GM18502 (cell line): Measurements from ENCODE around the gene CKLF.
"Not testable (repeated sequence)": the region's sequence is repeated elsewhere in the genome, so short reads cannot be mapped to it uniquely, and the experiment has no call there.

Source experiments
- ATAC-seq: cut with Tn5 transposase; IDR thresholded peaks from one replicate; pipeline ENCODE4 v1.9.1; 2021; ENCODE audit warnings: mild to moderate bottlenecking; ENCODE audit not compliant: unreplicated experiment, poor library complexity

Gene CKLF, protein sequence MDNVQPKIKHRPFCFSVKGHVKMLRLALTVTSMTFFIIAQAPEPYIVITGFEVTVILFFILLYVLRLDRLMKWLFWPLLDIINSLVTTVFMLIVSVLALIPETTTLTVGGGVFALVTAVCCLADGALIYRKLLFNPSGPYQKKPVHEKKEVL

DNA sequence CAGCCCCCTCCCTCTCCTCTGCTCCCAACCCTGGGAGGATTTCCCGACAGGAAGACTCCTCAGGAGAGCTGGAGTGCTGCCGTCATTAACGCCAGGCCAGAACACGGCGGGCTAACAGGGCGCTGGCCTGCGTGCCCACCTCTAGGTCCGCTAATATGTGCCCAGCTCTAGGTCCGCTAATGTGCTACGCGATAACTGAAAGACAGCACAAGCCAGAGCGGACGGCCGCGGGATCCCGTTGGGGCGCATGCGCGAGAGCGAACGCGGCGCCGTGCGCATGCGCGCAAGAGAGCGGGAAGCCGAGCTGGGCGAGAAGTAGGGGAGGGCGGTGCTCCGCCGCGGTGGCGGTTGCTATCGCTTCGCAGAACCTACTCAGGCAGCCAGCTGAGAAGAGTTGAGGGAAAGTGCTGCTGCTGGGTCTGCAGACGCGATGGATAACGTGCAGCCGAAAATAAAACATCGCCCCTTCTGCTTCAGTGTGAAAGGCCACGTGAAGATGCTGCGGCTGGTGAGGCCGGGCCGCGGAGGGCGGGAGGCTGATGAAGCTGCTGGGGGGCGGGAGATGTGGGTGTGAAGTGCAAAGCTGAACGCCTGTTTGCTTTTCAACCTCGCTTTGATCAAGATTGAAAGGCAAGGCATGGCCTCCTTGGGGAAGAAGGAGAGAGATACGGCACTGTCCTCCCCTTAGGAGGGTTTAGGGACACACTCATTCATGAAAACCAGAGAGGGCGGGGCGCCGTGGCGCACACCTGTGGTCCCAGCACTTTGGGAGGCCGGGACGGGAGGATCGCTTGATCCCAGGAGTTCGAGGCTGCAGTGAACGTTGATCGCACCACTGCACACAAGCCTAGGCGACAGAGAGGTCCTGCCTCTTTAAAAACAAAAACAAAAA is at the start of gene CKLF:
Gene CKLF (plus strand): TSS at position 291 of the 892 bp plus-strand sequence. CDS start 140 bp downstream, at position 431.
- ATAC-seq, result peak; percentile 79

DNA sequence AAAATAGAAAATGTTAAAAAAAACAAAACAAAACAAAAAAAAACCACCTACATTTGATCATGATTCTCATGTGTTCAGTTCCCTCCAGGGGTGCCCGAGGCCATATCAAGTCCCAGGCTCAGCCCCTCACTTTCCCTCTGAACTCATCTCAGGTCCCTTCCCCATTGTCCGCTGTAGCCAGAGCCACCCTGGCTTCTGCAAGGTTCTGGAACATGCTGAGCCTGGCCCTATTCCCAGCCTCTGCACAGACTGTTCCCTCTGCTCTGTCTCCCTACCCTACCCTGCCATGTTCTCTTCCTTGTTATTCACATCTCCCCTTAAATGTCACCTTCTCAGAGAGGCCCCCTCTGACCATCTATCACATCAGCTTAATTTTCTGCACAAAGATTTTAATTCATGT is 49.3 kb upstream of the CKLF start:
- no peak for ATAC-seq

DNA sequence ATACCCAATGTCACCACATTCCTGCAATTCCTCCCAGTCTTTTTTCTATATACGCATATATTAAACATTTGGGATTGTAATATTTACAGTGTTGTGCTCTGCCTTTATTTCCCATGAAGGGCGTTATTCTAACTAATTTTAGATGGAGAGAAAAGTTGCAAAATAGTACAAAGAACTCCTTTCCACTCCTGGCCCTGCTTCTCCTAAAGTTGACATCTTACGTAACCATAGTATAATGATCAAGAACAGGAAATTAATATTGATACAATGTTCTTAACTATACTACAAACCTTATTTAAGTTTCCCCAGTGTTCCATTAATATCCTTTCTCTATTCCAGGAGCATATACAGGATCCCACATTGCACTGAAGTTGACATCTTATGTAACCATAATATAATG is 48.8 kb upstream of the CKLF start:
- no peak for ATAC-seq

DNA sequence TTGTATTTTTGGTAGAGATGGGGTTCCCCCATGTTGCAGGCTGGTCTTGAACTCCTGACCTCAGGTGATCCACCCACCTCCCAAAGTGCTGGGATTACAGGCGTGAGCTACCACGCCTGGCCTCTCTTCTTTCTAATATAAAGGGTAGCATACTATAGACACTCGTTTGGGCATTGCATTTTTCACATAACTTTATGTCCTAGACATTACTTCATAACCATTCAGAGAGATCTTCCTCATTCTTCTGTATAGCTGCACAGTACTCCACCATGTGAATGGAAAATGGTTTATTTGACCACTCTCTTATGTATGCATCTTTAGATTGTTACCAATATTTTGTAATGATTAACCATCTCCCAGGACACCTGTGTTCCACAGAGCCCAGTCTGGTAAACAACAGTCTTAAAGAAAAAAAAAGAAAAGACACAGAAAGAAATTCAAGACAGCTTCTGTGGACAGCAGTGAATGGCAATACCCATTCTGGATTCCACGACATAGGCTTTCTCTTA is 44.6 kb upstream of the CKLF start:
- ATAC-seq, result no peak

DNA sequence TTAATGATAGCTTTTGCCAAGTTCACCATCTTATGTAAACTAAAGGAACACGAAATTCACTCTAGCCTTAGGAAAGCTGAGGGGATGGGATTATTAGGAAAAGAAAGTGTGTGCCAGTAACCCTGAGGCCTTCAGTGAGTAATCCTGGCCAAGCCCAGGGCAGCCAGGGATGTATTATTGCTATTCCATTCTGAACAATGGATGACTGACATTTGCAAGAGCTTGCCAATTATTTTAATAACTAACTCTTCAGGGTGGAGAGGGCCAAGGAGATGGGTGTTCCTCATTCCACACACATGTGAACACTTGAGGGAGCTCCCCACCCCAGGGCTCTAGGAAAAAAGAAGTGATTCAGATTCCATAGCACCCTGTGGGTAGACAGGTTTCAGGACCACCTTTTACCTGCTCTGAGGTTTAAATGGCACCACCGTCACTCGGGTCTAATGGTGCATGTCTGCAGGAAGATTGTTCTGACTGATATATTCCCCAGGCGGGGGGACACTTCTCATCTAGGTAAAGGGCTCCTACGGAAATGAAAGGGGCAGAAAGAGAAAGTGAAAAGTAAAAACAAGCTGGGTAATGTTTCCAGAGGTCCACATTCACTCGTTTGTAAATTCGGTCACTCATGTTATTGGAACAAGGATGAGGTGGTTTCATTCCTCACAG is 44.0 kb upstream of the CKLF start:
- ATAC-seq, result peak; percentile 71

DNA sequence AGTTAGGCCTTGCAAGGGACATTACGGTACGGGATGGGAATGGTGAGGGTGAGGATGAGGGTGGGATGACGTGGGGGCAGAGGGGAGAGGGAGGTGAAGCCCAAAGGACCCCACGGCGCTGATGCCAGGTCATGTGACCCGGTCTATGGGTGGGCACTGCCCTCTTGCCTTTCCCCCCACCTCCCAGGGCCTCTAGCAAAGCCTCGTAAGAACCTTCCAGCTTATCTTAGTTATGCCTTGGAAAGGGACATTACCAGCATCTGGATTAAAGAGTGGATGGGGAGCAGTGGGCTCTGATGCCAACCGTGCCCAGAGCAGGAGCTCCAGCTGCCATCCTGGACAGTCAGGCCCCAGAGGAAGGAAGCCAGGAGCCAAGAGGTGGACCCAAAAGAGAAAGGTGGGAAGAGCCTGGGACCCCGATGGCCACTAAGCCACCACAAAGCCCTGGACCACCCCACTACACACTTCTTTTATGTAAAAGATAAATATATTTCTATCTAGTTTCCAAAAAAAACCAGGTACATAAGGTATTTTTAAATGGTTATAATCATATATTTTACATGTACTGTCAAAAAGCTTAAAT is 43.4 kb upstream of the CKLF start:
- ATAC-seq, result no peak

DNA sequence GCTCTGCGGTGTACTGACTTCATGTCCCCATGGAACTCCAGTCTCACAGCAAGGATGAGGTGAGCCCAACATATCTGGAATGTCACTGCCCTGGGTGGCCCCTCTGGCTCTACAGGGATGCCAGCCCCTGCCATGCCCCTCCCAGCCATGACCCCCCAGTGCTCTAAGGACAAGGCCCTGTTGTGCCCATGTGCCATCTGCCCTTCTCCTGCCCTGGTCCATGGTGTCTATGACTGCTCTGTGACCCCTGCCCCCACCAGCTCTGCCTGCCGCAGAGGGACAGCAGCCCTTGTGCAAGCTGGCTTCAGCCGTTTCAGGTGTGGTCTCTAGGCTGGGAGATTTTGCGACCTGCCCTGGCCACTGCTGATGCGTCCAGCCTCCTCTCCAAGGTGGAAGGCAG is 42.8 kb upstream of the CKLF start:
- no peak for ATAC-seq

DNA sequence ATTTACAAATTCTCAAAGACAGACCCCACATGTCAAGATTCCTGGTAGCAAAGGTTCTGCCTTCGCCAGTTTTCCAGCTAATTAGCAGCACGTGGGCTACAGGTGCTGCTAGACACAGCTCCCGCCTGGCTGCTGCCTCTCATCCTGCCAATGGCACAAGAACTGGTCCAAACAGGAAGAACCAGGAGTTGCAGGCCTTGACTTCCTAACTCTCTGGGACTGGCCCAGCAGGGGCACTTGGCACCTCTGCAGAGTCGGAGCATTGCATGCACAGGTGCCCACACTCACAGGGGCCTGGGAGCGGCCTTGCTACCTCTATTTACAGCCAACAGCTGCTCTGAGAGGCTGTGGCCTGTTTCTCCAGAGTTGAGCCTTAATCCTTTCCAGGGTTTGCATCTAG is 42.1 kb upstream of the CKLF start:
- ATAC-seq, result no peak

DNA sequence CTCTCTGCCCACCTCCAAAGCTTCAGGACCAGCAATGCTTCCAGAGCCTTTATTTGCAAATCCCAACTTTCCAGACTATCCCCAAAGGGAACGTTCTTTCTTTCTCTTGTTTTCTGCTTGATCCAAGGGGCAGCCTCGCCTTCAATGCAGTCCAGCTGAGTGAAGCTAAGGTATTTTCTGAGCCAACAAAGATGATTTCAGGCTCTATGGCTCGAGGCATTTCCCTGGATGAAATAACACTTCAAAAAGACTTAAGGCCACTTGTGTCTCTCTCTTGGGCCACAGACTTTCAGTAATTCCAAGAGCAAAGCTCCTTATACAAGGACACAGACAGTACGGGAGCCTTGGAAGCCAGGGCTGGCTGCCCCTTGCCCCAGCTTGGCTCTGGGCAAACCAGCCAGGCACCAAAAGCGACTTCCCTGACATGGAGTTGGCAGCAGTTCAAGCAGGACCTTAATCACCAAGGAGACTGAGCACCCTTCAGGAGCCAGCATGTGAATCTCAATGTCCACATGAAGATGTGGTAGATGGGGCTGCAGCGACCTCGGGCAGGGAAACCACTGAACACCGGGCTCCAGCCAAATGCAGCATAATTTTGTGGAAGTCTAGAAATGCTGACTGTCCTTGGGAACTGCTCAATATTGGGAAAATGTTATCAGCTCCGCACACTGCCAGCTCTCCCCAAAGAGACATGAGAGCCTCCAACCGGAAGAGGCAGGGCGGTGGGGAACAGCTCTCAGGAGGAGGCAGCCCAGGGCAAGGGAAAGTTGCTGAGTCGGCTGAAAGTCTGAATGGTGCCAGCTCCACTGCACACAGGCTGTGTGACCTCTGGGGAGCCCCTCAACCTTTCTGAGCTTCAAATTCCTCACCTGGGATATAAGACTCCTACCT is 41.4 kb upstream of the CKLF start:
- no peak for ATAC-seq

DNA sequence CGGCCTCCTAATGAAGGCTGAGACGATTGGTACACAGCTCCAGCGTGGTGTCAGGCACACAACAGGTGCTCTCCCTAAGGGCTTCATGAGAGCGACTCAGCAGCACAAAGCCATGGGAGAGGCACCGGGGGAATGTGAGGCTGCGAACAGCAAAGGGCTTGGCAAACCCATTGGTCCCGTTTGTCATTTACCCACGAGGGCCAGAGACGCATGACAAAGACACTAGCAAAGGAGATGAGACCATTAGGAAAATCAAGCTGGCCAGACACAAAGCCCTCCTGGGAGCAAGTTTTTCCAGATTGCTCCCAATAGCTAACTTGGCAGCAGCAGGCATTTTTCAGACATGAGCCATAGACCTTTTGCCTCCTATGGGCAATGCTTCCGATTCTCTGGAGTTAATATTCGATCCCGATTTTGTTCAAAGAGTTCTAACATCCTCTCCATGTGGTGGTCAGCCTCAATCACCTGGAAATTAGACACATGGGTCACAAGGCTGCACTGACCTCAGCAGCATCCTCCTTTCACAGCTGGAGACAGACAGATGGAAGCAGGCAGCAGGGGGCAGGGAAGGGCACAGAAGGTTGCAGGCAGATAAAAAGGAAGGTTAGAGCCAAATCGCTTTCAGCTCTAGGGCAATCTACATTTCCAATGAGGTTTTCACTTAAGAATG is 40.6 kb upstream of the CKLF start:
- ATAC-seq, result no peak

DNA sequence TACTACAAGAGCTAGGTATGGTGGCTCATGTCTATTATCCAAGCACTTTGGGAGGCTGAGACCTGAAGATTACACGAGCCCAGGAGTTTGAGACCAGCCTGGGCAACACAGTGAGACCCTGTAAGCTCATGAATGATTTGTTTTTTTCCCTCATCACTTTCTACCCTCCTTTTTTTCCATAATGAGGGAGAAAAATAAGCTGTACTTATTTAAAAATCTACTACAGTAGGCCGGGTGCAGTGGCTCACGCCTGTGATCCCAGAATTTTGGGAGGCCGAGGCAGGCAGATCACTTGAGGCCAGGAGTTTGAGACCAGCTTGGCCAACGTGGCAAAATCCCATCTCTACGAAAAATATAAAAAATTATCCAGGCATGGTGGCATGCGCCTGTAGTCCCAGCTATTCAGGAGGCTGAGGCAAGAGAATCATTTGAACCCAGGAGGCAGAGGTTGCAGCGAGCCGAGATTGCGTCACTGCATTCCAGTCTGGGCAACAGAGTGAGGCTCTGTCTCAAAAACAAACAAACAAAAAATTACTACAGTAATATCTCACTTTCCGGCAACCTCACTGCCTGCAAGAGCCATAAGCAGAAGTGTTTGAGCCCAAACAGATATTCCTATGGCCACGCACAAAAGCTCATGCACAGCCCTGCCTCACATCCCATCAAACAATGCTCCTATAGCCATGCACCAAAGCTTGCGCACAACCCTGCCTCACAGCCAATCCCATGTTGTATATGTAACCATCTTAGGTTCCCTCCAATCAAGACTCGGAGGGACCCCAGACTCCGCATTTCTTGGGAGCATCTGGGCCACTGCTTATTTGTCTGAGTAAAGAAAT is 39.9 kb upstream of the CKLF start:
- no peak for ATAC-seq

DNA sequence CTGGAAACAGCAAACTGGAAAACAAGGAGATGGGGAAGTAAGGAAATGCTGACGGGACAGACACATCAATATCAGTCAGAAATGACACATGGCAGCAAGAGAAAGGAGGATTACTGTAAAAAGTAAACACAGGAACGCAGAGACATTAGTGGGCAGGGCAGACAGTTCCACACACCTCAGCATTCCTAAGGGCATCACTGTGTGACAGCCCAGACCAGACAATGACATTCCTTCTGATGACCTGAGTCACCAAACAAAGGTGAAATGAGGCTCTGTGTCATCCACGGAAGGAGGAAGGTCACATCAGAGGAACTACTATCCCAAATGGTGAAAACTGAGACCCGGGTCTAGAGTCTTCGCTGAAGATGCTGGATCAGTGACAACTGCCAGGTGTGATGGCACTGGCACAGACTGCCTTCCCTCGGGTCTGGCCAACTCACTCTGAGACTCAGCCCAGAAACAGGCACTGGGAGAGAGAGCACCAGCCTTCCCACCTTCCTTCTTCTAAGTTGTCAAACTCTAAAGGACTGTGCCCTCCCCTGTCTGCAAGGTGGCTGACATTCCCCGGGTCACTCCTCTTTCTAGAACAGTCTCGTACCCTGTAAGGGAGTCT is 39.2 kb upstream of the CKLF start:
- no peak for ATAC-seq

DNA sequence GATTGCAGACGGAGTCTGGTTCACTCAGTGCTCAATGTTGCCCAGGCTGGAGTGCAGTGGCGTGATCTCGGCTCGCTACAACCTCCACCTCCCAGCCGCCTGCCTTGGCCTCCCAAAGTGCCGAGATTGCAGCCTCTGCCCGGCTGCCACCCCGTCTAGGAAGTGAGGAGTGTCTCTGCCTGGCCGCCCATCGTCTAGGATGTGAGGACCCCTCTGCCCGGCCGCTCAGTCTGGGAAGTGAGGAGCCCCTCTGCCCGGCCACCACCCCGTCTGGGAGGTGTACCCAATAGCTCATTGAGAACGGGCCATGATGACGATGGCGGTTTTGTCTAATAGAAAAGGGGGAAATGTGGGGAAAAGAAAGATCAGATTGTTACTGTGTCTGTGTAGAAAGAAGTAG is 38.0 kb upstream of the CKLF start:
- ATAC-seq, result not testable (repeated sequence)

DNA sequence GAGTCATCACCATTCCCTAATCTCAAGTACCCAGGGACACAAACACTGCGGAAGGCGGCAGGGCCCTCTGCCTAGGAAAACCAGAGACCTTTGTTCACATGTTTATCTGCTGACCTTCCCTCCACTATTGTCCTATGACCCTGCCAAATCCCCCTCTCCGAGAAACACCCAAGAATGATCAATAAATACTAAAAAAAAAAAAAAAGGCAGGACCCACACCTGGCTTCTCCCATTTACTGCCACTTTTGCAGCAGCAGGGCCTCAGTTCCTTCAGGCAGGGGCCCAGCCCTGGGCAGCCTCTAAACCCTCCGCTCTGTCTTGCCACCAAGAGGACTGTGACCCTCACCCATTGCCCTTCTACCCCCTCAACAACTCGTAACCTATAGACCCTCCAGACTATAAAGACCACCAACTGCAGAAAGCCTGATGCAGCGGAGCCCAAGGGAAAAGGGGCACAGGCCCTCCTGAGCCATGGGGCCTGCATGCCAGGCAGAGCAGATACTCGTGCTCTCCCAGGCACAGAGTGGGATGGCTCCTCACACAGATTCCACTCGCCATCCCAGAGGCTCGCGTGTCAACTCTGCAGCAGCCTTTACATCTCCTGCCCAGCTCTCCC is 37.3 kb upstream of the CKLF start:
- ATAC-seq, result not testable (repeated sequence)

DNA sequence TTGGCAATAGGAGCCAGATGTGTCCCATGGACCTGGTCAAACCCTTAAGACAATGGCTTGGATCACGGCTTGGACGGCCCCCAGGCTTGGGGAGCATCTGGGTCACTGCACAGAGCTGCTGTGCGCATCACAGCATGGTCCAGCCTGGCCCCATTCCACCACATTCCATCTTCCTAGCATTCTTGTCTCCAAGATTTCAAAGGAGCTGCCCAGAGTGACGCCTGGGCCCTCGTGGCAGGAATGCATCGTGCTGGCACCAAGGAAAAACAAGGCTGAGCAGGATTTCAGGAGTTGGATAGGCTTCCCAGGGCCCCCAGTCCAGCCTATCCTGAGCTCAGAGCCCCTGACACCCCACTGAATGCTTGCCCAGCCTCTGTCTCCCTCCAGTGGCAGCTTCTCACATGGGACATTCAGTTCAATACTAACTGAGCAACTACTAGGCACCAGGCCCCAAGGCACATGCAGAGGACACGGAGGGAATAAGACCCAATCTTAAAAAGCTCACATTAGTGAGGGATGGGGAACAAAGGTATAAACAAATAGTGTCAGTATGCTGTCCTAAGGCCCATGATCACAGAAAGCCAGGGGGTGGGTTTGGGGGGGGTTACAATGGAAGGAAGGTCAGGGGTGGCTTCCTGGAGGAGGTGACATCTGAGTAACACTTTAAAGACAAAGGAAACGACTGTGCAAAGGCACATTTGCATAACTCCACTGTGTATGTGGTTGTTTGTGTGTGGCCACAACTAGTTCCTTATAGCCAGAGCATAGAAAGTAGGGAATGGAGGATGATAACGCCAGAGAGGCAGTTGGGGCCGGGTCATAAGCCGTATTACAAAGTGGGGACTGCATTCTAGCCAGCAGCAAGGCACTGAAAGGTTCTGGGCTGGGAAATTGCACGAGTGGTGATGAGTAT is 36.5 kb upstream of the CKLF start:
- ATAC-seq, result peak; percentile 2

DNA sequence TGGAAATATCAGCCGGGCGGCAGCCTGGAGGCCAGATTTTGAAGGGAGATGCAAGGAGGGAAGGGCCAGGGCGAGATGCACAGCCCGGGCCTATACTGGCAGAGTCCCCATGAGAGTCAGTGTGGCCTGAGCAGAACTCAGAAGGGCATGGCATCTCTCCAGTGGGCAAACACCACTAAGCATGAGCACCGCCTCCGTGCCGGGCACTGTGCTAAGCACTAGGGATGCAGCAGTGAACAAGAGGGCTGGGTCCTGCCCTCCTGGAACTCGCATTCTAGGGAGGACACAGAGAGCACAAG is 35.9 kb upstream of the CKLF start:
- no peak for ATAC-seq
